Effector memory CD4-positive, alpha-beta T cell (primary cell): Measurements from ENCODE around the gene GRK2.

ENCODE experiments used
- DNase-seq, 3 donors: peaks; one replicate each; pipeline ENCODE4 v3.0.0-alpha.2; 2020
- H3K27ac ChIP-seq: 2 replicates; pipeline ENCODE4 v1.7.0; 2013; ENCODE audit warnings: mild to moderate bottlenecking, low read length, moderate library complexity; ENCODE audit not compliant: insufficient read depth, poor library complexity, severe bottlenecking
- H3K27me3 ChIP-seq: replicated peaks from 2 replicates; pipeline ENCODE4 v1.7.0; 2013; ENCODE audit warnings: mild to moderate bottlenecking, low read length; ENCODE audit not compliant: insufficient read depth, control insufficient read depth, poor library complexity, severe bottlenecking
- H3K36me3 ChIP-seq: 2 replicates; pipeline ENCODE4 v1.7.0; 2013; ENCODE audit warnings: mild to moderate bottlenecking, low read length, moderate library complexity; ENCODE audit not compliant: control insufficient read depth, insufficient read depth
- H3K4me1 ChIP-seq: 2 replicates; pipeline ENCODE4 v1.7.0; 2013; ENCODE audit warnings: low read length, mild to moderate bottlenecking; ENCODE audit not compliant: control insufficient read depth, insufficient read depth, poor library complexity, severe bottlenecking
- H3K4me3 ChIP-seq: 2 replicates; pipeline ENCODE4 v1.7.0; 2013; ENCODE audit warnings: low read length, low read depth, mild to moderate bottlenecking; ENCODE audit not compliant: insufficient read depth, poor library complexity, severe bottlenecking
- H3K9me3 ChIP-seq: 2 replicates; pipeline ENCODE4 v1.7.0; 2013; ENCODE audit warnings: mild to moderate bottlenecking, low read length, moderate library complexity; ENCODE audit not compliant: control insufficient read depth

GRK2 gene

GRCh38 chr11:67240576-67241389, 25.5 kb upstream of the GRK2 start:
- H3K36me3 ChIP-seq = peaks cover 32% of the 10 kb centered on the region
- H3K9me3 ChIP-seq = no peaks in the 10 kb centered on the region
- H3K4me1 ChIP-seq = peaks cover 19% of the 10 kb centered on the region
- H3K27ac ChIP-seq = peak overlapping the region; percentile 99
- peak; percentile 75 to 81 (median 77) for DNase-seq
- no peaks in the 10 kb centered on the region for H3K27me3 ChIP-seq
- H3K4me3 ChIP-seq = peak overlapping the region; percentile 97

GRCh38 chr11:67242548-67242947, 23.7 kb upstream of the GRK2 start:
- Histone ChIP-seq H3K36me3 (peaks cover 44% of the 10 kb centered on the region), H3K4me1 (peaks cover 19% of the 10 kb centered on the region), H3K27ac (peak overlapping the region; percentile 99), H3K27me3 (no peaks in the 10 kb centered on the region), H3K9me3 (no peaks in the 10 kb centered on the region), H3K4me3 (peak overlapping the region; percentile 97)
- no peak for DNase-seq

GRCh38 chr11:67243051-67243450, 23.2 kb upstream of the GRK2 start:
- no peaks in the 10 kb centered on the region for H3K27me3 ChIP-seq
- DNase-seq = no peak
- H3K9me3 ChIP-seq = no peaks in the 10 kb centered on the region
- H3K4me3 ChIP-seq = peak overlapping the region; percentile 97
- H3K4me1 ChIP-seq = peaks cover 19% of the 10 kb centered on the region
- H3K36me3 ChIP-seq = peaks cover 49% of the 10 kb centered on the region
- peak overlapping the region; percentile 99 for H3K27ac ChIP-seq

GRCh38 chr11:67245046-67245445, 21.2 kb upstream of the GRK2 start:
- H3K4me1 ChIP-seq = peaks cover 10% of the 10 kb centered on the region

GRCh38 chr11:67247946-67248550, 18.2 kb upstream of the GRK2 start:
- Histone ChIP-seq H3K4me1 (peaks cover 10% of the 10 kb centered on the region), H3K9me3 (no peaks in the 10 kb centered on the region), H3K4me3 (no peak overlapping the region), H3K27ac (no peak overlapping the region), H3K27me3 (no peaks in the 10 kb centered on the region), H3K36me3 (peaks cover 92% of the 10 kb centered on the region)
- DNase-seq = no peak

More at GRCh38 chr11:67245046-67245445, 21.2 kb upstream of the GRK2 start:
- peaks cover 69% of the 10 kb centered on the region for H3K36me3 ChIP-seq
- no peaks in the 10 kb centered on the region for H3K27me3 ChIP-seq
- no peak overlapping the region for H3K4me3 ChIP-seq
- no peak for DNase-seq
- no peaks in the 10 kb centered on the region for H3K9me3 ChIP-seq
- no peak overlapping the region for H3K27ac ChIP-seq

- Histone ChIP-seq H3K27me3 (no peaks in the 10 kb centered on the region), H3K4me1 (peaks cover 8% of the 10 kb centered on the region), H3K36me3 (peaks cover 92% of the 10 kb centered on the region), H3K4me3 (no peak overlapping the region), H3K27ac (no peak overlapping the region), H3K9me3 (no peaks in the 10 kb centered on the region)
- DNase-seq = no peak
These were observed 17.6 kb upstream of the GRK2 start for GRCh38 chr11:67248653-67249052.

- H3K9me3 ChIP-seq = no peaks in the 10 kb centered on the region
- no peak overlapping the region for H3K27ac ChIP-seq
- peaks cover 8% of the 10 kb centered on the region for H3K4me1 ChIP-seq
- H3K27me3 ChIP-seq = no peaks in the 10 kb centered on the region
- H3K36me3 ChIP-seq = peaks cover 94% of the 10 kb centered on the region
- DNase-seq = no peak
- no peak overlapping the region for H3K4me3 ChIP-seq
These were observed 15.9 kb upstream of the GRK2 start for GRCh38 chr11:67250059-67251043.

GRCh38 chr11:67251841-67252240, 14.4 kb upstream of the GRK2 start:
- H3K9me3 ChIP-seq = no peaks in the 10 kb centered on the region
- peaks cover 99% of the 10 kb centered on the region for H3K36me3 ChIP-seq
- H3K27me3 ChIP-seq = no peaks in the 10 kb centered on the region
- H3K4me1 ChIP-seq = peaks cover 8% of the 10 kb centered on the region
- DNase-seq = no peak
- no peak overlapping the region for H3K27ac ChIP-seq
- H3K4me3 ChIP-seq = no peak overlapping the region

- no peak overlapping the region for H3K27ac ChIP-seq
- H3K36me3 ChIP-seq = peaks cover 94% of the 10 kb centered on the region
- DNase-seq = no peak
- no peaks in the 10 kb centered on the region for H3K27me3 ChIP-seq
- peaks cover 8% of the 10 kb centered on the region for H3K4me1 ChIP-seq
- no peak overlapping the region for H3K4me3 ChIP-seq
- H3K9me3 ChIP-seq = no peaks in the 10 kb centered on the region
These were observed 13.4 kb upstream of the GRK2 start for GRCh38 chr11:67252831-67253239.
